ENCODE measurements around the gene ATP6V1D.
"Not testable (repeated sequence)": the region's sequence is repeated elsewhere in the genome, so short reads cannot be mapped to it uniquely, and the experiment has no call there.

The ATP6V1D gene

GRCh38 chr14:67365476-67365875 is 5.9 kb upstream of the ATP6V1D start:
- no peak for DNase-seq

- no peak for DNase-seq
Observed at GRCh38 chr14:67360470-67361206, 1.0 kb upstream of the ATP6V1D start.

DNA sequence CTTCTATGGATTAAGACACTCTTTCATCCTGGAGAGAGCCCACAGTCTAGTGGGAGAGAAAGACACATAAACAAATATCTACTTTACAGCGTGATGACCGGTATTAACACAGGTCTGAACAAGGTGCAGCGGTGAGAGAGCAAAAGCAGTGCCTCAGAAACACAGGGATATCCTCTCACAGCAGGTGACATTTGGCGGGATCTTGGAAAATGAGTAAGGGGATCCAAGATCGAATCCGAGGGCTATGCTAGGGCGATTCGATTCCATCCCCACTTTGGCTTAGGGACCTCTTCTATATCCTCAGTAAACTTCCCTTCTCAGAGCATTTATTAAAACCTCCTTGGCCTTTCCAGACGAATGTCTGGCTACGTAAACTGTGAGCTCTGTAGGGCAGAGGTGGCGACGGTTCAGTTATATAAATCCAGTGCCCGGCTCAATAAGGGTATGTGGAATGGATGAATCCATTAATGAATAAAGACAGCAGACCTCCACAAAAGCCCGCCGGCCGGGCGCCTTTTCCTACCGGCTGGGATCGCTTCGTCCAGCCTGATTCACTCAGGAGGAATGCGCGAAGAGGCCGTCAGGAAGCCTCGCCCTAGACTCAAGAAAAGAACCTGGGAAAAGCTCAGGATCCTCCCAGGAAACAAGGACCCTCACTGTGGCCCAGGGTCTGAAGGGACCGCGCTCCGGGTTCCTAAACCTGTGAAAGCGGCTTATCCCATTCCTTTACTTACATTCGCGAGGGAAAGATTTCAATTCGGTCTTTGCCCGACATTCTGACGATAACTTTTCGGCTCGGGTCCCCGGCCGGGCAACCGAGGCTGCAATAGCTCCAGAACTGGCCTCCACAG is 455 bp downstream of the ATP6V1D start:
- DNase-seq: no peak

GRCh38 chr14:67357969-67358354 is 1.6 kb downstream of the ATP6V1D start:
- no peak for DNase-seq

DNA sequence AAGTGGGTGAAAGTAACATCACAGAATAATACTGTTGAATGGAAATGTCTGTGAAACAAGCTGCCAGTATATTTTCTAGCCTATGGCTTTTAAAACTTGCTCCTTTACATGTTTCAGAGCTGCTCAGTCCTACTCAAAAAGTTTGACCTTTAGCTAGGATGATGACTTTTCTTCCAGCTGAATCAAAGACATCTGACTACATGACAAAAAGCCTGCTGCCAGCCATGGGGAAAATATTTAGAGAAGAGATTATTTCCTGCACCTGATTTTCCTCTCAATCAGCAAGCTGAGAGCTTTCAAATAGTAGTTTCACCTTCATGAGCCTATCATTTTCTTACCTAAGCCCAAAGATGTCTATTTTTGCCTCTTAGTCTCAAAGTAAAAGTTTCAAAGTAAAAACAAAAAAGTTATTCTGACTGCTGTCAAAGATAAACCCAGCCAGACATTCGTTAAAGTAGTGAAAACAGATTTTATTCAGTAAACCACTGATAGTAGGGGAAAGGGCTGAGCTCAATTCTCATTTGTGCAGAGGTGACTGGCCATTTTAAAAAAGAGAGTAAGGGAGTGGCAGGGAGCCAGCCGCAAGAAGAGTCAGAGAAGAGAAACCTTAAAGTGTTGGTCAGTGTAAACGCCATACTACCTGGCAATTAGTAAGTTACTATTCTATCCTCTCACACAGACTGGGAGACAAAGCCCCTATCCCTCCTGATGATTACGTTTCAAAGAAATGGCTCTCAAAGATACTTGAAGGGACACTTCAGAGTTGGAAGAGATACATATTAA is 2.2 kb downstream of the ATP6V1D start:
- no peak for DNase-seq

- DNase-seq: no peak
Observed at GRCh38 chr14:67352055-67352454, 7.5 kb downstream of the ATP6V1D start.

DNA sequence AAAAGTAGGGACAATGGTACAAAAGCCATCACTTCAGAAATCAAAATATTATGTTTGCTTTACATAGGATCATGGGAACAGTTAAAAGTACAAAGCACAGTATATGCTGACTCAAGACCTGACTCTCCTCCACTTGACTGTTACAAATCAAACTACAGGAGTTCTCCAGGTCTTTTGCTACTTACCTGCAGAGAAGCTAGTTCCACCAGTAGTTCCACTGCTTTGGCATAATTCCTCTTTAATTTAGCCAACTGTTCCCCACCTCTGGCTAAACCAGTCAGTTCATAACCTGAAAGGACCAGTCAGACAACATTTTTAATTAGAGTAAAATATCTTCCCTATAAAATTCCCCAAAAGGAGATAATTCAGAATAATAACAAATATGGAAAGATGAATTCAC is 14.0 kb downstream of the ATP6V1D start:
- DNase-seq: no peak

DNA sequence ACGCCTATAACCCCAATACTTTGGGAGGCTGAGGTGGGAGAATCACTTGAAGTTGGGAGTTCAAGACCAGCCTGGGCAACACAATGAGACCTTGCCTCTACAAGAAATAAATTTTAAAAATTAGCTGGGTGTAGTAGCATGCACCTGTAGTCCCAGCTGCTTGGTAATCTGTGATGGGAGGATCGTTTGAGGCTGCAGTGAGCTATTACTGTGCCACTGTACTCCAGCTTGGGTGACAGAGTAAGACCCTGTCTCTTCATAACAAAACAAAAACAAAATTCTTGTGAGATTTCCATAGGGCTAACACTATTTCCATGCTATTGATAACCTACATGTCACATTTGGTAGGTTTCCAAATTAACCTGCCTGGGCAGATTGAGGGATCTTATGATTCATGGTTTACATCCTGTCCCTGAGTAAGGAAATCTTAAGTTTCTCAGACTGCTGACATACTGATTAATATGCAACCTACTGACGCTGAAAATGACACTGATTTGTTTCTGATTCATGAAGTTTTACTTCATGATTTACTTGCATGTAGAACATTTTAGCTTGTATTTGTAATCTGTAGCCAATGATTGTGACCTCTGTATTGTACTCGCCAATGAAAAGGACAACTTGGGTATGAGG is 15.9 kb downstream of the ATP6V1D start:
- no peak for DNase-seq

GRCh38 chr14:67341231-67341630 is 18.4 kb downstream of the ATP6V1D start:
- DNase-seq: not testable (repeated sequence)

- no peak for DNase-seq
Observed at GRCh38 chr14:67335781-67336180, 23.8 kb downstream of the ATP6V1D start.

DNA sequence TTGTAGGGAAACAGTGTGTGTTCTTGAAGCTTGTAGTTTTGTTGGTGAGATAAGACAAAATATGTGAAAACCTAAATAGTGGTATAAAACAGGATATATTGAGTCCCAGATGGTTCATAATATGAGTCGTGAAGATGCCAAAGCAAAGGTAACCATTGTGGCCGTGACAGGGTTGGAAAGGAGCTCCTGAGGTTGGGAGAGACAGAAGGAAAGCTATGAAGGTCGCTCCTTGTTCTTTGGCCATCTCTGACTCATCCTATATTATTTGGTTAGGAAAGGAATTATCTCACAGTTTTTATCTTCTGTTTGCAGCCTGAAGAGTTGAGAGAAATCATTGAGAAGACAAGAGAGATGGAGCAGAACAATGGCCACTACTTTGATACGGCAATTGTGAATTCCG is 27.1 kb downstream of the ATP6V1D start:
- no peak for DNase-seq

DNA sequence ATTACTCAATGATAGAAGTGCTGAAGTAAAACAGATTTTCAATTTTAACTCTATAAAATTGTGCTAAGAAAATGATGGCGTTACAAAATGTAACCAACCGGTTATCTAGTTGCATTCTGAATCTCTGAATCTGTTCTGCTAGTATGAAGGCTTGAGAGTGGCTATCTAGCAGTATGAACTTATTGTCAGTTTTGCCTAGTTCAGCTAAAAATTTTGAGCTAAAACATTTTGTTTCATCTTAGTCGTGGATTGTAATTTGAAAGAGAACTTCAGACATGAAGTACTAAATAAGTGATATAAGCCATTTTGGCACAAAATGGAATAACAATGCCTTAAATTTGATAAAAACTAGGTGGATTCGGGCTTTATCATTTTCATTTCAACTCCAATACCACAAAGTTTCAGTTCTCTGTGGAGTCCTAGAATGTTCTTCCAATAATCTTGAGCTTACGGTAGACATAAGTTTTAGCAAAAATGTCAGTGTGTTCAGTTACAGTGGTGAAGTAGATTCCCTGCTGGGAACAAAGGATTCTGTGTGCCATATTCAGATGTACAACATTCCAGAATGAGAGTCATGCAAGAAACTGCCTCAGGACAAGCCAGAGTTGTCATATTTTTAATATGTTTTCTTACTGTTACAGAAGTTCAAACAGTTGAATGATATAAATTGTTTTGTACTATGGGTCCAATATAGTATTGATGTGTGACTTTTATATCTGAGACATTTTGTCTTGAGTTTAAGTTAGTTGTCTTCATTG is 28.1 kb downstream of the ATP6V1D start:
- no peak for DNase-seq

GRCh38 chr14:67329666-67330065 is 29.9 kb downstream of the ATP6V1D start:
- DNase-seq: not testable (repeated sequence)

DNA sequence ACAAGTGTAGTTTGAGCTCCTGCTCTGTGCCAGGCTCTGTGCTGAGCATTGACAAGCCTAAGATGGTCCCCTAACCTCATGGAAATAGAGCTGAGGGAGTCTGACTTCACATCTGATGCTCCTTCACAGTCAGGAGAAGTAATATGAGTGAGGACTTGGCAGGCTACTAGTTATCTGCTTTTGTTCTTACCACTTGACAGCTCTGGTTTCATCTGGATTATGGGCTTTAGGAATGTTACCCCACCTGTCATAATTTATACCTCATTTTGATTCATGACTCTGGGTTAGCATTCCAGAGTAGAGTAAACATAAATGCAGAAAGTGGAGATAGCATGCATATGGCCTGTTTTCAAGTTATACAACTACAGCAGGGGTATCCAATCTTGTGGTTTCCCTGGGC is 40.5 kb downstream of the ATP6V1D start:
- DNase-seq: no peak

DNA sequence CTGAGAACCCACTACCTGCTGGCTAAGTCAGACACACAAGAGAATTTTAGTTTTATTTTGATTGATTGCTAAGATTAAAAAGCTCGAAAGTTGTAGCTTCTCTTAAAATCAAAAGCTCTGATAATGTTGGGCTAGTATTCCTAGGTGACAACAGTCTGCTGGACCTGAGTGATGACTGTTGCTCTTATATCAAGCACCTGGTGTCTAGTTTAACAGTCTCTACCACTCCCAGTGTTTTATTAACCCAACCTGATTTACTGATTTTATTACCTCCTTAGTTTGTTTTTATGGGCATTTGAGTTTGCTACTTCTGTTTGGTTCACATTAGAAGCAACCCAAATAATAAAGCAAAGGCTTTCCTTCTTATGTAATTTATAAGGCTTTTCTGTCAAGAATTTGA is 41.8 kb downstream of the ATP6V1D start:
- DNase-seq: no peak

GRCh38 chr14:67313153-67313552 is 46.5 kb downstream of the ATP6V1D start:
- DNase-seq: no peak

GRCh38 chr14:67311868-67312267 is 47.7 kb downstream of the ATP6V1D start:
- no peak for DNase-seq

All from NCI-H526 treated with DMSO at 0.1 percent for 48 hours (cell line).